ENCODE data around the gene RNLS.

DNA sequence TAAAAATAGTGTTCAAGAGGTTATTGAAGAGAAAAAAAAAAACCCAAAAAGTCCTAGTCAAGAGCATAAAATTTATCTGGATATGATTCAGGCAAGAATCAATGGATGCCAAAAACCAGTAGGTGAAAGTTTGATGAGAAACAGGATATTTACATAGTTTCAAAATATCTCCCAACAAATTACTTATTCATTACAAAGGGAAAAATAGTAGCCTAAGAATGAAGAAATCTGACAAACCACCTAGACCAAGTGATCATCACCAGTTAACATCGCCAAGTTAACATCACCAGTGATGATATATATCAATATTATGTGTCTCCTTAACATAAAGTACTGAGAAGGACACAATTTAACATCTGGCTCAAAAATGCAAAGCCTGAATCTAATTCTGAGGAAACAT, 85.2 kb downstream of the RNLS start:
- TF ChIP-seq POLR2AphosphoS5 (IDR thresholded peaks at IDR 0.05; ENCODE audit: low read depth, low read length): no peak
- TF ChIP-seq TAF1 (IDR thresholded peaks at IDR 0.05; ENCODE audit: borderline replicate concordance, insufficient read depth, low read length): no peak

All from PFSK-1 (cell line).